ENCODE results near the gene LSM5.

GRCh38 chr7:32462977-32463376, 27.2 kb downstream of the LSM5 start:
- TF ChIP-seq CTCF (conservative IDR thresholded peaks at IDR 0.05 in 1 of 2, IDR thresholded peaks at IDR 0.05 in 1 of 2; ENCODE audit: low read depth in 1 of 2, low read length in 2 of 2): no peak
- TF ChIP-seq EZH2 (IDR thresholded peaks at IDR 0.05; ENCODE audit: low read length, missing control alignments): no peak

All from fibroblast of lung (primary cell).